ENCODE results near the gene FHOD3.

Gene FHOD3

DNA sequence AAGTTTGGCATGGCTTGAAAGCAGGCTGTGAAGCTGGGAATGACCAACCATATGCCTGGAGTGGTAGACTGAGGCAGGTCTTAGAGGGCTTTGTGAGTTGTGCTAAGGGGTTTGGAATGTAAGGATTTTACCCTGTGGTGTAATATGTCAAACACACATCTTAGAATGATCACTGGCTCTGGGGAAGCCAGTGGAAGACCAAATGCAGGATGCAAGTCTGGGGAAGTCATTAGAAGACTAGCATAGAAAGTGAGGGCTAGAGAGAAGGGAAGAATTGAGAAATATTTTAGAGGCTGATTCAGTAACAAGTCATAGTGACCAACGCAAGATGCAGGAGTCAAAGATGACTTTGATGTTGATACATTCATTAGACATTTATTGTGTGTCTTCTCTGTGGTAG is 3.5 kb upstream of the FHOD3 start:
- no peaks in the 10 kb centered on the region for H3K9me3 ChIP-seq
- peaks cover 9% of the 10 kb centered on the region; the same call in 1 of the 2 replicates for H3K4me1 ChIP-seq
- no peak overlapping the region for H3K4me2 ChIP-seq
- no peak overlapping the region for H3K27ac ChIP-seq
- peaks cover 13% of the 10 kb centered on the region; the same call in 1 of the 2 replicates for H3K27me3 ChIP-seq
- no peaks in the 10 kb centered on the region for H4K20me1 ChIP-seq
- no peak overlapping the region for H3K4me3 ChIP-seq
- no peak overlapping the region for H3K9ac ChIP-seq
- no peaks in the 10 kb centered on the region for H3K36me3 ChIP-seq
- TF ChIP-seq Cebpa-rat (IDR thresholded peaks at IDR 0.05): no peak

- no peak for TF ChIP-seq Cebpa-rat (IDR thresholded peaks at IDR 0.05)
- H3K27ac ChIP-seq: no peak overlapping the region
- no peaks in the 10 kb centered on the region for H3K9me3 ChIP-seq
- H3K4me1 ChIP-seq: peaks cover 9% of the 10 kb centered on the region; the same call in 1 of the 2 replicates
- H3K4me2 ChIP-seq: no peak overlapping the region
- H3K9ac ChIP-seq: no peak overlapping the region
- H3K27me3 ChIP-seq: peaks cover 14% of the 10 kb centered on the region; the same call in 1 of the 2 replicates
- H3K4me3 ChIP-seq: no peak overlapping the region
- H4K20me1 ChIP-seq: no peaks in the 10 kb centered on the region; the same call in 1 of the 2 replicates
- no peaks in the 10 kb centered on the region for H3K36me3 ChIP-seq
These were observed 2.3 kb upstream of the FHOD3 start for GRCh38 chr18:36295214-36295613.

GRCh38 chr18:36295880-36296301 is 1.6 kb upstream of the FHOD3 start:
- no peak overlapping the region for H3K4me2 ChIP-seq
- H3K9me3 ChIP-seq: no peaks in the 10 kb centered on the region
- peaks cover 14% of the 10 kb centered on the region; the same call in 1 of the 2 replicates for H3K27me3 ChIP-seq
- H3K27ac ChIP-seq: no peak overlapping the region
- no peak overlapping the region for H3K9ac ChIP-seq
- no peak for TF ChIP-seq Cebpa-rat (IDR thresholded peaks at IDR 0.05)
- no peak overlapping the region for H3K4me3 ChIP-seq
- no peaks in the 10 kb centered on the region; the same call in 1 of the 2 replicates for H4K20me1 ChIP-seq
- H3K36me3 ChIP-seq: no peaks in the 10 kb centered on the region
- H3K4me1 ChIP-seq: peaks cover 9% of the 10 kb centered on the region; the same call in 1 of the 2 replicates

DNA sequence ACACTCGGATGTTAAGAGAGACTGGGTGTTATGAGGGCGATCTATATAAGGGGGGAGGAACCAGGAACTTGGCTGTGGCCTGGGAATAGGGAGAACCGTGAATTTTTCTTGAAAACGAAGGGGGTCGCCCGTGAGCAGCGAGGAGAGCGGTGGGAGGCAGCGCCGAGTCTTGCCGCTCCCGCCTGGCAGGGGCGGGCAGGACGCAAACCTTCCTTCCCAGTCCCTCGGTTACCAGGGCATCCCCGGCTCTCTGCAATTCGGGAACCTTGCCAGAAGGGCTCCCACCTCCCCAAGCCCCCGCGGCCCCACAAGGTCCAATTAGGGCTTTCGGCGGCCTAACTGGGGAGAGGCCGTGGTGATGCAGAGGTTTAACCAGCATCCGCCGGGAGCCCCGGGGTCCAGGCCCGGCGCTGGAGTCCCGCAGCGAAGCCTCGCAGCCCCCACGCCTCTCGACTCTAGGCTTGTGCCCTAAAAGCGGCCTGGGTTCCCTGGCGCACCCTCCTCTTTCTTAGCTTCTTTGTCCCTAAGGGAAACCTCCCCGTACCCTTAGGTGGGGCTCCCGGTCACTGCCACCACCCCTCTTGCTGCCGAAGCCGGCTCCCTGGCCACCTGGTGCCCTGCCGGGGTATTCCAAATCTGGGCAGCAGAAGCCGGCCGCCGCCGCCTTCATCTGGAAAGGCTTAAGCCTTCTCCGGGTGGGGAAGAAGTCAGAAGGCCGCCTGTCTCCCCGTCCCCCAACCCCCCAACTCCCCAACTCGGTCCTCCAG is 680 bp upstream of the FHOD3 start:
- peak overlapping the region; percentile 98 for H3K4me2 ChIP-seq
- no peak overlapping the region for H3K27ac ChIP-seq
- peak overlapping the region; percentile 57; the same call in 1 of the 2 replicates for H3K9ac ChIP-seq
- no peaks in the 10 kb centered on the region; the same call in 1 of the 2 replicates for H4K20me1 ChIP-seq
- peaks cover 14% of the 10 kb centered on the region; the same call in 1 of the 2 replicates for H3K27me3 ChIP-seq
- no peaks in the 10 kb centered on the region for H3K9me3 ChIP-seq
- H3K4me1 ChIP-seq: peaks cover 9% of the 10 kb centered on the region; the same call in 1 of the 2 replicates
- peak overlapping the region; percentile 79 for H3K4me3 ChIP-seq
- no peaks in the 10 kb centered on the region for H3K36me3 ChIP-seq
- no peak for TF ChIP-seq Cebpa-rat (IDR thresholded peaks at IDR 0.05)

- Histone ChIP-seq H4K20me1 (no peaks in the 10 kb centered on the region; the same call in 1 of the 2 replicates), H3K4me3 (peak overlapping the region; percentile 79), H3K9me3 (no peaks in the 10 kb centered on the region), H3K9ac (peak overlapping the region; percentile 69), H3K36me3 (no peaks in the 10 kb centered on the region), H3K4me1 (peaks cover 9% of the 10 kb centered on the region; the same call in 1 of the 2 replicates), H3K4me2 (peak overlapping the region; percentile 98), H3K27me3 (peaks cover 14% of the 10 kb centered on the region; the same call in 1 of the 2 replicates), H3K27ac (no peak overlapping the region)
- TF ChIP-seq Cebpa-rat (IDR thresholded peaks at IDR 0.05): no peak
These were observed 721 bp downstream of the FHOD3 start for GRCh38 chr18:36298126-36298741.

DNA sequence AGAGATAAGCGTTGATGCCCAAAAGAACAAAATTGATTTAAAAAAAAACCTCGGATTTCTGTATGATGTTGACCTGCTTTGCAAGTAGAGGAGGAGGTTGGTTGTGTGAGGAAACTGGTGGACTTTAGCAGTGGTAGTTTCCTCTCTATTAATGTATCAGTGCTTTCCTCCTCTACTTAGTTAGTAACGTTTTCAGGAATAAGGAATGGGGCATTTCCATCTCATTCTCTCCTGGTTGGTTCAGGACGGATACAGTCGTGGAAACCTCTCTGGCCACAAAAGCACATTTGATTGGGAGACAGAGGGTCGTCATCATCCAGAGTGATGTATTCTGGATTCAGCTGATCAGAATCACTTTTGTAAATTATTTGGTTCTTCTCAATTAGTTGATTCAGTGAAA is 1.5 kb downstream of the FHOD3 start:
- no peak overlapping the region for H3K4me3 ChIP-seq
- no peak overlapping the region for H3K9ac ChIP-seq
- TF ChIP-seq Cebpa-rat (IDR thresholded peaks at IDR 0.05): no peak
- peaks cover 9% of the 10 kb centered on the region; the same call in 1 of the 2 replicates for H3K4me1 ChIP-seq
- no peaks in the 10 kb centered on the region; the same call in 1 of the 2 replicates for H4K20me1 ChIP-seq
- H3K27ac ChIP-seq: no peak overlapping the region
- peak overlapping the region; percentile 98 for H3K4me2 ChIP-seq
- no peaks in the 10 kb centered on the region for H3K36me3 ChIP-seq
- H3K9me3 ChIP-seq: no peaks in the 10 kb centered on the region
- H3K27me3 ChIP-seq: peaks cover 14% of the 10 kb centered on the region; the same call in 1 of the 2 replicates

DNA sequence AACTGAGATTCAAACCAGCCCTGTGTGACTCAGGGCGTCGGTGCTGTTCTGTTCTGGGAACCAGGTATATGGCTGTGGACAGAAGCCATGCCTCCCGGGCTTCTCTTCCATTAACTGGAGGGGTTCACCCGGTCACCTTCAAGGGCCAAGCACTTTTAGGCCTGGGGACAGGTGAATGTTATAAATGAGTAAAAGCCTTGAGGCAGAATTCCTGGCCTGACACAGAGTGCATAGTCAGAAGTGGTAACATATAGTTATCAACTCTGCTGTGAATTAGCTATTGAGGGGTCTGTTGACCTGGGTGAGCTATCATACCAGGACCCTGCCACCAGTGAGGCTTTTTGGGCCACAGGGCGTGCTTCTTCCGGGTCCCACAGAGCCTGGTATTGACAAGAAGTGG is 2.7 kb downstream of the FHOD3 start:
- H3K9ac ChIP-seq: no peak overlapping the region

DNA sequence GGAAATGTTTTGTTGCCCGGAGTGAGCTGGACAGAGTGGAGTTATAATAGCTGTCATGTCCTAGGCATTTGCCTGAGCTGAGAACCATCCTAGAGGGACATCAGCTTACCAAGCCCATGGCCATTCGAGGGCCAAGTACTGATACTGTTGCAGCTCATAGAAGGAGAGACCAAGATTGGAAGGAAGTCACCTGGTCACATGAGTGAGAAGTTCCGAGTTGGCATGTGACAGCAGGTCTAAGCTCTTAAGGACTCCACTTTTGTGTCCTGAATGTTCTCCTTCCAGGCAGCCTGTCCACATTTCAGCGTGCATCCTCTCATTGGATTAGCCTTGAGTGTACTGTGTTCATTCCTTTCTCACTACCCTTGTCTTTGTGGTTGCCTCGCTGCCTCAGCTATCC is 4.4 kb downstream of the FHOD3 start:
- H3K4me1 ChIP-seq: peaks cover 5% of the 10 kb centered on the region; the same call in 1 of the 2 replicates
- no peak overlapping the region for H3K27ac ChIP-seq
- H3K9ac ChIP-seq: no peak overlapping the region
- no peaks in the 10 kb centered on the region; the same call in 1 of the 2 replicates for H4K20me1 ChIP-seq
- no peak overlapping the region for H3K4me2 ChIP-seq
- H3K36me3 ChIP-seq: no peaks in the 10 kb centered on the region
- no peak overlapping the region for H3K4me3 ChIP-seq
- H3K27me3 ChIP-seq: peaks cover 8% of the 10 kb centered on the region; the same call in 1 of the 2 replicates
- no peak for TF ChIP-seq Cebpa-rat (IDR thresholded peaks at IDR 0.05)
- no peaks in the 10 kb centered on the region for H3K9me3 ChIP-seq

More for the DNA sequence above, 2.7 kb downstream of the FHOD3 start:
- Histone ChIP-seq H3K4me2 (no peak overlapping the region), H3K27ac (no peak overlapping the region), H3K36me3 (no peaks in the 10 kb centered on the region), H3K27me3 (peaks cover 14% of the 10 kb centered on the region; the same call in 1 of the 2 replicates), H4K20me1 (no peaks in the 10 kb centered on the region; the same call in 1 of the 2 replicates), H3K9me3 (no peaks in the 10 kb centered on the region), H3K4me3 (no peak overlapping the region), H3K4me1 (peaks cover 9% of the 10 kb centered on the region; the same call in 1 of the 2 replicates)
- TF ChIP-seq Cebpa-rat (IDR thresholded peaks at IDR 0.05): no peak

DNA sequence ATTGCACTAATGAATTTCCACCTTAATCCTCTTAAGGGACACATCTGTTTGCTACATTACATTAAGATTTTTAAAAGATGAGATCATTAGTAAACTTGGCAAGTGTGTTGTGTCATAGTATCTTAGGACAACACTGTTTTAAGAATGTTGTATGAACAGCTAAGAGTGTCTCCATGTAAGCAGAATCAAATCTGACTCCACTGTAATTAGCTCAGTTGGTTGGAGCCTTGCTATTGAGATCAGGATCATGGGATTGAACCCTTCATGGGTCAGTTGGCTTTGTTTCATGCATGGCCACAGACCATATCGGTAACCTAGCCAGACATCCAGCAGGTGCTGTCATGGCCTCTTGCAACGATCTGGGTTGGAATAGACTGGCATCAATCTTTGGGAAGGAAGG is 5.2 kb downstream of the FHOD3 start:
- Histone ChIP-seq H4K20me1 (no peaks in the 10 kb centered on the region; the same call in 1 of the 2 replicates), H3K27me3 (peaks cover 8% of the 10 kb centered on the region; the same call in 1 of the 2 replicates), H3K27ac (no peak overlapping the region), H3K4me1 (peaks cover 5% of the 10 kb centered on the region; the same call in 1 of the 2 replicates), H3K4me3 (no peak overlapping the region), H3K9me3 (no peaks in the 10 kb centered on the region), H3K4me2 (no peak overlapping the region), H3K9ac (no peak overlapping the region), H3K36me3 (no peaks in the 10 kb centered on the region)
- no peak for TF ChIP-seq Cebpa-rat (IDR thresholded peaks at IDR 0.05)

Data from BLaER1 (cell line).